OCI-LY3 (cell line): Measurements from ENCODE around the gene IRX1.

Experiments
- H2AFZ ChIP-seq: fragments of 200-600, 300-600 bp; shearing (Covaris generic); 2 replicates; pipeline ENCODE4 v1.6.0; 2014; ENCODE audit warnings: antibody characterized with exemption, low read depth, low read length
- H3K27ac ChIP-seq: fragments of 200-600, 300-600 bp; sonication (generic); 2 replicates; pipeline ENCODE4 v1.5.1; 2014; ENCODE audit warnings: mild to moderate bottlenecking, low read length, moderate library complexity, mixed read lengths
- H3K27me3 ChIP-seq: fragments of 200-600, 300-600 bp; sonication (generic); 2 replicates; pipeline ENCODE4 v1.6.1; 2014; ENCODE audit warnings: low read depth, low read length, mixed read lengths
- H3K36me3 ChIP-seq: fragments of 200-600, 300-600 bp; sonication (generic); replicated peaks from 2 replicates; pipeline ENCODE3; 2014; ENCODE audit warnings: low read depth, low read length, mixed read lengths
- H3K4me1 ChIP-seq: fragments of 300-600, 200-600 bp; sonication (generic); 2 replicates; pipeline ENCODE4 v1.6.1; 2014; ENCODE audit warnings: low read length, mixed read lengths
- H3K4me2 ChIP-seq: fragments of 200-600, 300-600 bp; sonication (generic); 2 replicates; pipeline ENCODE4 v1.6.1; 2014; ENCODE audit warnings: low read length, mixed read lengths
- H3K4me3 ChIP-seq: fragments of 300-600, 200-600 bp; sonication (generic); 2 replicates; pipeline ENCODE4 v1.5.1; 2014; ENCODE audit warnings: antibody characterized with exemption, mild to moderate bottlenecking, low read length, moderate library complexity
- H3K79me2 ChIP-seq: fragments of 300-600, 200-600 bp; shearing (Covaris generic); 2 replicates; pipeline ENCODE4 v1.6.1; 2014; ENCODE audit warnings: mild to moderate bottlenecking, low read length, mixed read lengths
- H3K9ac ChIP-seq: fragments of 300-600, 200-600 bp; shearing (Covaris generic); 2 replicates; pipeline ENCODE4 v1.6.0; 2014; ENCODE audit warnings: mild to moderate bottlenecking, low read length, moderate library complexity
- H3K9me3 ChIP-seq: fragments of 200-600, 300-600 bp; shearing (Covaris generic); 2 replicates; pipeline ENCODE4 v1.6.1; 2014; ENCODE audit warnings: low read length, mixed read lengths; ENCODE audit not compliant: insufficient read depth
- H4K20me1 ChIP-seq: fragments of 200-600, 300-600 bp; sonication (generic); 2 replicates; pipeline ENCODE4 v1.6.1; 2016; ENCODE audit warnings: low read length, mixed read lengths; ENCODE audit not compliant: insufficient read depth
- EZH2phosphoT487 ChIP-seq: fragments of 200-600 bp; shearing (Covaris generic); IDR thresholded peaks from 2 replicates; pipeline ENCODE4 v1.6.1; 2018; ENCODE audit warnings: antibody characterized with exemption, mixed run types, low read depth
- TF ChIP-seq, protein P1 (sequence below): fragments of 200-600, 300-600 bp; sonication (generic); IDR thresholded peaks from 2 replicates; pipeline ENCODE4 v1.5.1; 2014; ENCODE audit warnings: antibody characterized with exemption, low read length, low read depth

The IRX1 gene

GRCh38 chr5:3601911-3602782 is 6.5 kb downstream of the IRX1 start:
- H3K27me3 ChIP-seq: no peaks in the 10 kb centered on the region

GRCh38 chr5:3602785-3603502 is 7.3 kb downstream of the IRX1 start:
- Histone ChIP-seq H3K4me1 (no peaks in the 10 kb centered on the region), H3K4me2 (no peak overlapping the region), H3K9ac (no peak overlapping the region), H3K4me3 (no peak overlapping the region), H3K27ac (no peak overlapping the region), H4K20me1 (no peaks in the 10 kb centered on the region), H3K27me3 (no peaks in the 10 kb centered on the region), H3K36me3 (no peaks in the 10 kb centered on the region), H2AFZ (no peak overlapping the region), H3K79me2 (no peaks in the 10 kb centered on the region), H3K9me3 (no peaks in the 10 kb centered on the region)
- TF ChIP-seq, protein P1, sequence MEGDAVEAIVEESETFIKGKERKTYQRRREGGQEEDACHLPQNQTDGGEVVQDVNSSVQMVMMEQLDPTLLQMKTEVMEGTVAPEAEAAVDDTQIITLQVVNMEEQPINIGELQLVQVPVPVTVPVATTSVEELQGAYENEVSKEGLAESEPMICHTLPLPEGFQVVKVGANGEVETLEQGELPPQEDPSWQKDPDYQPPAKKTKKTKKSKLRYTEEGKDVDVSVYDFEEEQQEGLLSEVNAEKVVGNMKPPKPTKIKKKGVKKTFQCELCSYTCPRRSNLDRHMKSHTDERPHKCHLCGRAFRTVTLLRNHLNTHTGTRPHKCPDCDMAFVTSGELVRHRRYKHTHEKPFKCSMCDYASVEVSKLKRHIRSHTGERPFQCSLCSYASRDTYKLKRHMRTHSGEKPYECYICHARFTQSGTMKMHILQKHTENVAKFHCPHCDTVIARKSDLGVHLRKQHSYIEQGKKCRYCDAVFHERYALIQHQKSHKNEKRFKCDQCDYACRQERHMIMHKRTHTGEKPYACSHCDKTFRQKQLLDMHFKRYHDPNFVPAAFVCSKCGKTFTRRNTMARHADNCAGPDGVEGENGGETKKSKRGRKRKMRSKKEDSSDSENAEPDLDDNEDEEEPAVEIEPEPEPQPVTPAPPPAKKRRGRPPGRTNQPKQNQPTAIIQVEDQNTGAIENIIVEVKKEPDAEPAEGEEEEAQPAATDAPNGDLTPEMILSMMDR: no peak
- no peak for TF ChIP-seq EZH2phosphoT487

More at GRCh38 chr5:3601911-3602782, 6.5 kb downstream of the IRX1 start:
- Histone ChIP-seq H2AFZ (no peak overlapping the region), H3K4me1 (no peaks in the 10 kb centered on the region), H3K9ac (no peak overlapping the region), H3K27ac (no peak overlapping the region), H4K20me1 (no peaks in the 10 kb centered on the region), H3K79me2 (no peaks in the 10 kb centered on the region), H3K36me3 (no peaks in the 10 kb centered on the region), H3K9me3 (no peaks in the 10 kb centered on the region), H3K4me3 (no peak overlapping the region), H3K4me2 (no peak overlapping the region)
- TF ChIP-seq EZH2phosphoT487: no peak
- TF ChIP-seq, protein P1: no peak

DNA sequence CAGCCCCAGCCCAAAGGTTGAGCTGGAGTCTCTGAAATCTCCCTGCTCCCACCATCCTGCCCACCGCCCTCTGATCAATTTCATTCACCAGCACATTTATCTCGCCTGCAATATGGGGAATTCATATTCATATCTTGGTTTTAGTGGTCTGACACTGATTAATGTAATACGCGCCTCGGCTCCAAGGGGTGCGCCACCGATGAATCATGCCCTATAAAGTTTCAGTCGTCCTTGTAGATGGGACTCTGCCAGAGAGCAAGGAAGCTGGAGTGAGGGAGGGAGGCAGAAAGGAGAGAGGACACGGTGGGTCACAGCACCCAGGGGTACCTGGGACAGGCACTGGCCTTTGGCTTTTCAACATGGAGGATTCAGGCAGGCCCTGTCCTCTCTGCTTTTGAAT is 8.9 kb downstream of the IRX1 start:
- Histone ChIP-seq H3K27me3 (no peaks in the 10 kb centered on the region), H2AFZ (no peak overlapping the region)

More for the DNA sequence above, 8.9 kb downstream of the IRX1 start:
- Histone ChIP-seq H3K27ac (no peak overlapping the region), H3K79me2 (no peaks in the 10 kb centered on the region), H3K4me2 (no peak overlapping the region), H3K36me3 (no peaks in the 10 kb centered on the region), H4K20me1 (no peaks in the 10 kb centered on the region), H3K9me3 (no peaks in the 10 kb centered on the region), H3K4me3 (no peak overlapping the region), H3K9ac (no peak overlapping the region), H3K4me1 (no peaks in the 10 kb centered on the region)
- TF ChIP-seq EZH2phosphoT487: no peak
- TF ChIP-seq, protein P1: no peak
